ENCODE measurements around the gene CYP4F22. TPM values are rescaled to one million over a fixed set of nuclear protein-coding genes. Genes with fewer than 3 reads are reported as not detected.
"Not testable (repeated sequence)": the region's sequence is repeated elsewhere in the genome, so short reads cannot be mapped to it uniquely, and the experiment has no call there.

The CYP4F22 gene
- total RNA-seq, 1 experiment from 2014 or later = not detected

DNA sequence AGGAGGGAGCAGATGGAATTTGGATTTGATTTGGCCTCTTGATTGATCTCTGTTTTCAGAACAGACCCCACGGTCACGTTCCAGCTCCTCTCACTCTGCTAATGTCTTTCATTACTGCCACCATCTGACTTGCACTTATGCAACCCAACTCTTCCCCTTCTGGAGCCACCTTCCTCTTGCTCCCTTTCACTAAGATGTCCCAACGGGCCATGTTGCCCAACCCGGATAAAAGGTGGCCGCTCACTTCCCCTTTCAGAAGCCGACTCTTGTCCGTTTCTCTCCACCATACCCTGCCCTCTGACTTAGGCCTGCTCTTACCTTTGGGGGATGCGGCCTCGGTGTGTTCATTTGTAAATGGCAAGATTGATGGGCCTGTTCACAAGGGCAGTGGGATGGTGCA lies 79.3 kb downstream of the CYP4F22 start:
- Mint-ChIP-seq H3K4me3 (ENCODE audit: unreplicated experiment) (no peak overlapping the region), H3K9me3 (ENCODE audit: unreplicated experiment) (no peaks in the 10 kb centered on the region), H3K4me1 (ENCODE audit: insufficient read depth, unreplicated experiment) (peaks cover 6% of the 10 kb centered on the region), H3K27ac (ENCODE audit: low read depth, unreplicated experiment) (no peak overlapping the region), H3K36me3 (ENCODE audit: insufficient read depth, unreplicated experiment) (no peaks in the 10 kb centered on the region), H3K27me3 (ENCODE audit: insufficient read depth, unreplicated experiment) (no peaks in the 10 kb centered on the region)
- intact Hi-C loops (cut with micrococcal nuclease) = no loop called here
- BruUV-seq (replicated peaks) = no TSS peak
- CTCF ChIA-PET = interaction anchor here (0.7 to 0.9 kb wide), 2 partner anchors 224 to 1566 kb away, joined by 3 read pairs; no protein-coding TSS in a partner anchor
- POLR2A ChIA-PET = no interaction called here
- TF ChIP-seq, protein P1, sequence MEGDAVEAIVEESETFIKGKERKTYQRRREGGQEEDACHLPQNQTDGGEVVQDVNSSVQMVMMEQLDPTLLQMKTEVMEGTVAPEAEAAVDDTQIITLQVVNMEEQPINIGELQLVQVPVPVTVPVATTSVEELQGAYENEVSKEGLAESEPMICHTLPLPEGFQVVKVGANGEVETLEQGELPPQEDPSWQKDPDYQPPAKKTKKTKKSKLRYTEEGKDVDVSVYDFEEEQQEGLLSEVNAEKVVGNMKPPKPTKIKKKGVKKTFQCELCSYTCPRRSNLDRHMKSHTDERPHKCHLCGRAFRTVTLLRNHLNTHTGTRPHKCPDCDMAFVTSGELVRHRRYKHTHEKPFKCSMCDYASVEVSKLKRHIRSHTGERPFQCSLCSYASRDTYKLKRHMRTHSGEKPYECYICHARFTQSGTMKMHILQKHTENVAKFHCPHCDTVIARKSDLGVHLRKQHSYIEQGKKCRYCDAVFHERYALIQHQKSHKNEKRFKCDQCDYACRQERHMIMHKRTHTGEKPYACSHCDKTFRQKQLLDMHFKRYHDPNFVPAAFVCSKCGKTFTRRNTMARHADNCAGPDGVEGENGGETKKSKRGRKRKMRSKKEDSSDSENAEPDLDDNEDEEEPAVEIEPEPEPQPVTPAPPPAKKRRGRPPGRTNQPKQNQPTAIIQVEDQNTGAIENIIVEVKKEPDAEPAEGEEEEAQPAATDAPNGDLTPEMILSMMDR (IDR thresholded peaks at IDR 0.05; ENCODE audit: unreplicated experiment) = no peak
- DNase-seq (ENCODE audit: unreplicated experiment) = no peak

DNA sequence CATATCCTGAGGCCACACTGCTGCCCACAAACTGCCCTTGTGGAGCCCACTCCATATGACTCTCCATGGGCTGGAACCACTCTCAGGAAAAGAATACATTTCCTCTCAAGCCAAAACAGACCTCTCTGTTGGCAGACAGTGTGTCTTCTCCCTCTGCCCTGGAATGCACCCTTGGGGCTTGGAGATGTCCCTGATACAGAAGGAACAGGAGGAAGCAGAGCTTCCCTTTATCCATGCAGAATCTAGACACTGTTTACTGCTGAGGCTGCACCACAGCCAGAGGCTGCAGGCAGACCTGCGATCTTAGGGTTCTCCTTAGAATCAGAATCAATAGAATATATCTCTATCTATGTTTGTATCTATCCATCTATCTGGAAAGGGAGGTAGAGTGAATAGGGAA lies 79.9 kb downstream of the CYP4F22 start:
- Mint-ChIP-seq H3K36me3 (ENCODE audit: insufficient read depth, unreplicated experiment) (no peaks in the 10 kb centered on the region), H3K4me1 (ENCODE audit: insufficient read depth, unreplicated experiment) (peaks cover 6% of the 10 kb centered on the region), H3K27me3 (ENCODE audit: insufficient read depth, unreplicated experiment) (no peaks in the 10 kb centered on the region), H3K4me3 (ENCODE audit: unreplicated experiment) (no peak overlapping the region), H3K27ac (ENCODE audit: low read depth, unreplicated experiment) (no peak overlapping the region), H3K9me3 (ENCODE audit: unreplicated experiment) (no peaks in the 10 kb centered on the region)
- no TSS peak for BruUV-seq (replicated peaks)
- TF ChIP-seq, protein P1 (IDR thresholded peaks at IDR 0.05; ENCODE audit: unreplicated experiment) = no peak
- intact Hi-C loops (cut with micrococcal nuclease) = no loop called here
- POLR2A ChIA-PET = no interaction called here
- CTCF ChIA-PET = interaction anchor here (0.7 kb wide), 1 partner anchor 1567 kb away, joined by 3 read pairs; no protein-coding TSS in a partner anchor
- DNase-seq (ENCODE audit: unreplicated experiment) = no peak

DNA sequence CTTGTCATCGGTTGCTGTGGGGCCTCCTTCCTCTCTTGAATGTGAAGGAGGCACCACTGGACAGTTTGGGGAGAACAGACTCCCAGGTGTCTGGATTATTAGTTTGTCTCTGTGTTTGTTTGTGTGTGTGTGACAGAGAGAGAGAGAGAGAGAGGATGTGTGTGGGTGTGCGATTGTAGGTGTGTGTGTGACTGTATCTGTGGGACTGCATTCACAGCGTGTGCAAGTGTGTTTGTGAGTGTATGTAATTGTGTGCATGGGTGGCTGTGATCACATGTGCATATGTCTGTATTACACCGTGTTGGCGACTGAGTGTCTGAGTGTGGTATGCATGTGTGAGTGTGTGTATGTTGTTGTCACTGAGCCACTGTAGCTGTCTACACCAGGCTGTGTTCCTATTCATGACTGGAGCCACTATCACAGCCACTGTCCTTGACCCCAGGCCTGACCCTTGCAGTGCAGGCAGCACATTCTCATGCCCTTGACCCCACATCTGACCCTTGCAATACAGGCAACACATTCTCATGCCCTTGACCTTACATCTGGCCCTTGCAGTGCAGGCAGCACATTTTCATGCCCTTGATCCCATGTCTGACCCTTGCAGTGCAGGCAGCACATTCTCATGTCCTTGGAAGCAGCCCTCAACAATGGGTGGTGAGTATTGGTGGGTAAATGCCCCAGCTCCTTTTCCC lies 81.6 kb downstream of the CYP4F22 start:
- TF ChIP-seq, protein P1 (IDR thresholded peaks at IDR 0.05; ENCODE audit: unreplicated experiment) = no peak
- Mint-ChIP-seq H3K4me1 (ENCODE audit: insufficient read depth, unreplicated experiment) (peaks cover 3% of the 10 kb centered on the region), H3K36me3 (ENCODE audit: insufficient read depth, unreplicated experiment) (no peaks in the 10 kb centered on the region), H3K27me3 (ENCODE audit: insufficient read depth, unreplicated experiment) (no peaks in the 10 kb centered on the region), H3K4me3 (ENCODE audit: unreplicated experiment) (no peak overlapping the region), H3K9me3 (ENCODE audit: unreplicated experiment) (no peaks in the 10 kb centered on the region), H3K27ac (ENCODE audit: low read depth, unreplicated experiment) (no peak overlapping the region)
- ChIA-PET CTCF (no interaction called here), POLR2A (no interaction called here)
- no TSS peak for BruUV-seq (replicated peaks)
- intact Hi-C loops (cut with micrococcal nuclease) = no loop called here
- no peak for DNase-seq (ENCODE audit: unreplicated experiment)

DNA sequence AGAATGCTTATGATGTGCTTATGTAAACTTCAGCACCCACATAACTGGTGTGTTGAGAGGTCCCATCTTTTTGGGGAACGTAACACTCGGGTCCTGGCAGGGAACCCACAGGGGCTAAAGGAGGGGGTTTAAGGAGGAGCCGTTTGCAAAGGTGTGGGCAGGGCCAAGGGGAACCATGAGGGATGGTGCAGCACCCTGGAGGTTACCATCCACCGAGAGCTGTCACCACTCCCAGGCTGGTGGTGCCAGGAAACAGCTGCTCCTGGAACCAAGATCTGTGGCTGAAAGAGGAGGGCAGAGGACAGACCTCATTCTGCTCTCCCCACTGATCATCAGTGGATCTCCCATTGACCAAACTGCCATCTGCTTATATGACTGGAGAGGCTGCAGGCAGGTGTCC lies 83.5 kb downstream of the CYP4F22 start:
- H3K9me3 Mint-ChIP-seq (ENCODE audit: unreplicated experiment) = no peaks in the 10 kb centered on the region
- no peak overlapping the region for H3K27ac Mint-ChIP-seq (ENCODE audit: low read depth, unreplicated experiment)
- POLR2A ChIA-PET = no interaction called here
- no peaks in the 10 kb centered on the region for H3K36me3 Mint-ChIP-seq (ENCODE audit: insufficient read depth, unreplicated experiment)
- no peaks in the 10 kb centered on the region for H3K4me1 Mint-ChIP-seq (ENCODE audit: insufficient read depth, unreplicated experiment)
- no peak overlapping the region for H3K4me3 Mint-ChIP-seq (ENCODE audit: unreplicated experiment)
- intact Hi-C loops (cut with micrococcal nuclease) = no loop called here
- TF ChIP-seq, protein P1 (IDR thresholded peaks at IDR 0.05; ENCODE audit: unreplicated experiment) = no peak
- no TSS peak for BruUV-seq (replicated peaks)
- CTCF ChIA-PET = no interaction called here
- DNase-seq (ENCODE audit: unreplicated experiment) = no peak
- H3K27me3 Mint-ChIP-seq (ENCODE audit: insufficient read depth, unreplicated experiment) = no peaks in the 10 kb centered on the region

DNA sequence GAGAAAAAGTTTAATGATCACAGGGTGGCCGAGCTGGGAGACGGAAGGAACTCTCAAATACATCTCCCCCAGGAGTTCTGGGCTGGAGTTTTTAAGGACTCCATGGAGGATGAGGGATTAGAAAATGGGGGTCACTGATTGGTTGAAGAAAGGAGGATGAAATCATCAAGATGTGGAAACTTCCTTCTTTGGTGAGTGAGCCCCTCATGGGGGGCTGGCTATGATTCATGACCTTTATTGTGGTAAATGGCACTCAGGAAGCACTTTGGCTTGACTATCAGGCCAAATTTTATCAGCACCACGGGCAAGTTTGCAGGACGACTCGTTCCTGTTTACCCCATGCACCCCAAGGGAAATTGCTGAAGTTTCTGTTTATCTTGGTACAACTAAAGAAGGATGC lies 84.2 kb downstream of the CYP4F22 start:
- H3K27me3 Mint-ChIP-seq (ENCODE audit: insufficient read depth, unreplicated experiment); BruUV-seq (replicated peaks); H3K27ac Mint-ChIP-seq (ENCODE audit: low read depth, unreplicated experiment); H3K4me1 Mint-ChIP-seq (ENCODE audit: insufficient read depth, unreplicated experiment); POLR2A ChIA-PET; H3K36me3 Mint-ChIP-seq (ENCODE audit: insufficient read depth, unreplicated experiment); DNase-seq (ENCODE audit: unreplicated experiment); H3K9me3 Mint-ChIP-seq (ENCODE audit: unreplicated experiment); intact Hi-C loops (cut with micrococcal nuclease); CTCF ChIA-PET; H3K4me3 Mint-ChIP-seq (ENCODE audit: unreplicated experiment): not testable (repeated sequence)

DNA sequence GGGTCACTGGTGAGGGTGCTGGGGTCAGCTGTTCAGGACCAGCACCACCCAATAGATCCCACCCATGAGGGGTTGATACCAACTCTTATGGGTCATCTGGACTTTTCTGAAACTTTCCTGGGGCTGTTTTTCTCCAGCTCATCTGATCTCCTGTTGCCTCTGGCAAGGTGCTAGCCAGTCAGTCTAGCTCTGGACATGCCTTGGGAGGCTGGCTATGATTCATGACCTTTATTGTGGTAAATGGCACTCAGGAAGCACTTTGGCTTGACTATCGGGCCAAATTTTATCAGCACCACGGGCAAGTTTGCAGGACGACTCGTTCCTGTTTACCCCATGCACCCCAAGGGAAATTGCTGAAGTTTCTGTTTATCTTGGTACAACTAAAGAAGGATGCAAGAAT lies 85.4 kb downstream of the CYP4F22 start:
- DNase-seq (ENCODE audit: unreplicated experiment); POLR2A ChIA-PET; CTCF ChIA-PET; H3K36me3 Mint-ChIP-seq (ENCODE audit: insufficient read depth, unreplicated experiment); H3K4me3 Mint-ChIP-seq (ENCODE audit: unreplicated experiment); H3K27me3 Mint-ChIP-seq (ENCODE audit: insufficient read depth, unreplicated experiment); H3K9me3 Mint-ChIP-seq (ENCODE audit: unreplicated experiment); H3K27ac Mint-ChIP-seq (ENCODE audit: low read depth, unreplicated experiment); H3K4me1 Mint-ChIP-seq (ENCODE audit: insufficient read depth, unreplicated experiment); intact Hi-C loops (cut with micrococcal nuclease); BruUV-seq (replicated peaks): not testable (repeated sequence)

All from MCF 10A (cell line).